ENCODE results near the gene PPT1.
A peak's percentile ranks its signal among the peaks of the same experiment; 100 is the strongest.
"Not testable (repeated sequence)": the region's sequence is repeated elsewhere in the genome, so short reads cannot be mapped to it uniquely, and the experiment has no call there.

The PPT1 gene

GRCh38 chr1:40038697-40039096, 58.4 kb downstream of the PPT1 start:
- DNase-seq = no peak
- in situ Hi-C loops (cut with MboI; ENCODE audit: low pct_unique_long_range_greater_than_20kb, low sequenced_read_pairs) = no loop called here

DNA sequence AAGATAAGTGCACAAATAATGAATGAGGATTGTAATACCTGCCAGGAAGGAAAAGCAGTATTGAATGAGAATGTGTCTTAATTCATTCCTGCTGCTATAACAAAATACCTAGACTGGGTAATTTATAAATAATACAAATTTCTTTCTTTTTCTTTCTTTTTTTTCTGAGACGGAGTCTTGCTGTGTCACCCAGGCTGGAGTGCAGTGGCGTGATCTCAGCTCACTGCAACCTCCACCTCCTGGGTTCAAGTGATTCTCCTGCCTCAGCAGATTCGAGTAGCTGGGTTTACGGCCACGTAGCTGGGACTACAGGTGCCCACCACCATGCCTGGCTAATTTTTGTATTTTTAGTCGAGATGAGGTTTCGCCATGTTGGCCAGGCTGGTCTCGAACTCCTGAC, 59.8 kb downstream of the PPT1 start:
- in situ Hi-C loops (cut with MboI; ENCODE audit: low pct_unique_long_range_greater_than_20kb, low sequenced_read_pairs); DNase-seq: not testable (repeated sequence)

DNA sequence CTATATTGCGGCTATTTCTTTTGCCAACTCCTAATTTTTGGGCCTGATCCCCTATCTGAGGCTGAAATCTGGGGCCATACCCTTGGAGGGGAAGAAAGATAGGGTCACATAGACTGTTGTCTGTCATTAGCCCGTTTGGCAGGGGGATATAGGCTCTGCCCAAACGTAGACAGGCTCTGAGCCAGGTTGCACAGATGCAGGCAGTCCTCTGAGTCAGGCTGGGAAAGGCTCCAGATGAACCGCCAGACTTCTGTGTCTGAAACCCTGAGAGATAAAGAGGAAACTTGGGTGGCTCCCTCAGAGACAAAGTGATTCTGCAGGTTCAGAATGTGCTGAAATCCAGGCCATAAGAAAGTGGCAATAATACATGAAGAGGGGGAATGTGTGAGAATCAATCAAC, 60.5 kb downstream of the PPT1 start:
- peak; percentile 48 for DNase-seq
- in situ Hi-C loops (cut with MboI; ENCODE audit: low pct_unique_long_range_greater_than_20kb, low sequenced_read_pairs) = no loop called here

DNA sequence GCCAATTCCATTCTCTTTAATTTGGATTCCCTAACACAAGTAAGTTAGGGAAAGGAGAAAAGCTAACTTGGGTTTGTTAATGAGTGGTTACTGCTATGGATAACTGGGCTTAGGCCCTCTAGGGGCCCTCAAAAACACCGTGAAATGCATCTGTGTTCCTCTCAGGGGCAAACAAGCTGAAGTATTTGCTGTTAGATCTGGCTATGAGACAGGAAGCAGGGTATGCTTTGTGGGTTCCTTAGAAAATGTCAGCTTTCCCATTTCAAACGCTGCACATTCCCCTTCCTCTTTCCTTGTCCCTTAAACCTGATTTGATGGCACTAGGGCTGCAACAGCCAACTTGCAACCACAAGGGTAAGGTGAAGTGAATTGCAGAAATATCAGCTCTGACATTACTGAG, 62.2 kb downstream of the PPT1 start:
- peak; percentile 86 for DNase-seq
- in situ Hi-C loops (cut with MboI; ENCODE audit: low pct_unique_long_range_greater_than_20kb, low sequenced_read_pairs) = no loop called here

DNA sequence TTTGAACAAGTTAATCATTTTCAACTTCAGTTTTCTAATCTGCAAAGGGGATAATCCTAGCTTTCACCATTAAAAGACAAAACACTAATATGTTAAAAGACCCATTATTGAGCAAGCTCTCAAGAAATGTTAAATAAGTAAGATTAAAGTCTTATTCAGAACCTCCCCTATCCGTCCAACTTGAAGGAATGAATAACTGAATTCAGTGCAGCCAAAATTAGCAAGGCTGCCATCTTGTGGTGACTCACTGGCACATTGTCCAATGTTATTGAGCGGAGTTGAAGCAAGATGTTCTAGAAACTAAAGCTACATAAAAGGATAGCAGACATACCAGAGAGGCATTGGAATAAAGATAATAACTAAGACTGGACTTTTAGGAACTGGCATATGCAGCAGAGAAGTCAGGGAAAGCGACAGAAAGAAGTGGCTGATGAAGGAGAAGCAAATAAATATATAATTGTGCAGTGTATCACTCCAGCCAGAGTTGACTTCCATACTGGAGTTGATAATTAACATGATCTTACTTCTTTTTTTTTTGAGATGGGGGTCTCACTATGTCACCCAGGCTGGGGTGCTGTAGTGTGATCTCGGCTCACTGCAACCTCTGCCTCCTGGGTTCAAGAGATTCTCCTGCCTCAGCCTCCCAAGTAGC, 64.7 kb downstream of the PPT1 start:
- in situ Hi-C loops (cut with MboI; ENCODE audit: low pct_unique_long_range_greater_than_20kb, low sequenced_read_pairs) = no loop called here
- peak; percentile 59 for DNase-seq

- in situ Hi-C loops (cut with MboI; ENCODE audit: low pct_unique_long_range_greater_than_20kb, low sequenced_read_pairs) = no loop called here
- no peak for DNase-seq
These were observed 66.4 kb downstream of the PPT1 start for GRCh38 chr1:40030528-40031135.

DNA sequence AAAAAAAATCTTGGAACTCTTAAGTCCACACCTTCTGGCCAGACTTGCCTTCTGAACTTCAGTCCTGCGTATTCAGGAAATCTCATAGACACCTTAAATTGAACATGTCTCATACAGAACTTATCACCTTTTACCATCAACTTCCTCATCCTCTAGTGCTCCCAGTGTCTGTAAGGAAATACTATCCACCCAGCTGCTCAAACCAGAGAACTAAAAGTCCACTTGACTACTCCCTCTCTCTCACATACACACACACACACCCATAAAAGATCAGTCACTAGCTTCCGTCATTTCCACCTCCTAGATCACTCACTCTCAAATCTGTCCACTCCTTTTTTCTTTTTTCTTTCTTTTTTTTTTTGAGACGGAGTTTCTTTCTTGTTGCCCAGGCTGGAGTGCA, 67.4 kb downstream of the PPT1 start:
- peak; percentile 89 for DNase-seq
- in situ Hi-C loops (cut with MboI; ENCODE audit: low pct_unique_long_range_greater_than_20kb, low sequenced_read_pairs) = no loop called here

DNA sequence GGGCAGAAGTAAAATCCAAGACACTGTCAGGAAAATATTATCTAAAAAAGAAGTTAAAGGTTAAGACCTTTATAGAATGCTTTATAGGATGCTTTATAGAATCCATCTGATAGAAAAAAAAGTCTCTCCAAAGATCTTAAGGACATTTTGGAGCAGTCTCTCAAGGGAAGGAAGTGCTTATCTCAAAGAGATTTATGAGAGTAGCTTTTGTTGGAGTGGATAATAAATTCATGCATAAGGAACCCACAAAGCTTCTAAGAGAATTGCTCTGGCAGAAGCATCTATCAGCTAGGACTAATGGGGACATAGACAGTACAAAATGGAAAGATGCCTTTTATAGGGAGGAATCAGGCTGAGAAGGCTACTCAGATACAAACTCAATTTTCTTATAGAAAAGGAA, 69.4 kb downstream of the PPT1 start:
- in situ Hi-C loops (cut with MboI; ENCODE audit: low pct_unique_long_range_greater_than_20kb, low sequenced_read_pairs) = no loop called here
- DNase-seq = no peak

GRCh38 chr1:40024671-40025070, 72.4 kb downstream of the PPT1 start:
- in situ Hi-C loops (cut with MboI; ENCODE audit: low pct_unique_long_range_greater_than_20kb, low sequenced_read_pairs) = no loop called here
- DNase-seq = no peak

GRCh38 chr1:40023379-40023944, 73.6 kb downstream of the PPT1 start:
- DNase-seq = no peak
- in situ Hi-C loops (cut with MboI; ENCODE audit: low pct_unique_long_range_greater_than_20kb, low sequenced_read_pairs) = no loop called here
